Type B pancreatic cell (in vitro differentiated cells): ENCODE data around the gene CORO1A. TPM values are rescaled to one million over a fixed set of nuclear protein-coding genes. Genes with fewer than 3 reads are reported as not detected.
"Not testable (repeated sequence)": the region's sequence is repeated elsewhere in the genome, so short reads cannot be mapped to it uniquely, and the experiment has no call there.

ENCODE experiments used
- DNase-seq: peaks from one replicate; pipeline ENCODE4 v3.0.0; 2021; ENCODE audit warnings: mixed read lengths; ENCODE audit not compliant: unreplicated experiment; ENCODE audit errors: extremely low spot score
- H3K27ac Mint-ChIP-seq: 2 replicates; pipeline ENCODE4 v1.8.0; 2021; ENCODE audit warnings: mild to moderate bottlenecking, mixed read lengths
- H3K27me3 Mint-ChIP-seq: 2 replicates; pipeline ENCODE4 v1.8.0; 2021; ENCODE audit warnings: mixed read lengths
- H3K36me3 Mint-ChIP-seq: 2 replicates; pipeline ENCODE4 v1.8.0; 2021; ENCODE audit warnings: mixed read lengths
- H3K4me1 Mint-ChIP-seq: one replicate; pipeline ENCODE4 v1.8.0; 2021; ENCODE audit warnings: mixed read lengths; ENCODE audit not compliant: unreplicated experiment
- H3K4me3 Mint-ChIP-seq: 2 replicates; pipeline ENCODE4 v1.8.0; 2021; ENCODE audit warnings: mild to moderate bottlenecking, mixed read lengths
- H3K9me3 Mint-ChIP-seq: 2 replicates; pipeline ENCODE4 v1.8.0; 2021; ENCODE audit warnings: mixed read lengths
- CTCF ChIP-seq: fragments of 200-600 bp; sonication (generic); conservative IDR thresholded peaks from 2 replicates; pipeline ENCODE4 v1.5.0; 2021; ENCODE audit warnings: antibody characterized with exemption, mild to moderate bottlenecking
- total RNA-seq: library from RNA; stranded (reverse); gene quantifications from 2 replicates; pipeline ENCODE4 v1.2.1, GENCODE V29; 2021; ENCODE audit warnings: low replicate concordance

The CORO1A gene
- total RNA-seq, 1 donor from 2014 or later = 10.8 TPM

GRCh38 chr16:30185683-30186421, 2.5 kb downstream of the CORO1A start:
- Mint-ChIP-seq H3K4me1 (peaks cover 5% of the 10 kb centered on the region), H3K9me3 (no peaks in the 10 kb centered on the region), H3K4me3 (no peak overlapping the region), H3K27me3 (no peaks in the 10 kb centered on the region), H3K36me3 (no peaks in the 10 kb centered on the region), H3K27ac (no peak overlapping the region)
- no peak for DNase-seq
- no peak for TF ChIP-seq CTCF

GRCh38 chr16:30186444-30186781, 3.0 kb downstream of the CORO1A start:
- Mint-ChIP-seq H3K4me3 (no peak overlapping the region), H3K4me1 (peaks cover 5% of the 10 kb centered on the region), H3K27me3 (no peaks in the 10 kb centered on the region), H3K27ac (no peak overlapping the region), H3K9me3 (no peaks in the 10 kb centered on the region), H3K36me3 (no peaks in the 10 kb centered on the region)
- DNase-seq = no peak
- no peak for TF ChIP-seq CTCF

- Mint-ChIP-seq H3K4me3 (no peak overlapping the region), H3K36me3 (no peaks in the 10 kb centered on the region), H3K27me3 (no peaks in the 10 kb centered on the region), H3K9me3 (no peaks in the 10 kb centered on the region), H3K27ac (no peak overlapping the region), H3K4me1 (peaks cover 5% of the 10 kb centered on the region)
- TF ChIP-seq CTCF = peak; percentile 65
- DNase-seq = peak; percentile 78
These were observed 3.6 kb downstream of the CORO1A start for GRCh38 chr16:30186782-30187555.

- no peak for TF ChIP-seq CTCF
- no peaks in the 10 kb centered on the region for H3K27me3 Mint-ChIP-seq
- DNase-seq = no peak
- H3K36me3 Mint-ChIP-seq = no peaks in the 10 kb centered on the region
- no peak overlapping the region for H3K4me3 Mint-ChIP-seq
- peaks cover 5% of the 10 kb centered on the region for H3K4me1 Mint-ChIP-seq
- H3K27ac Mint-ChIP-seq = no peak overlapping the region
- H3K9me3 Mint-ChIP-seq = no peaks in the 10 kb centered on the region
These were observed 4.1 kb downstream of the CORO1A start for GRCh38 chr16:30187556-30187865.

GRCh38 chr16:30187971-30188561, 4.7 kb downstream of the CORO1A start:
- no peak for DNase-seq
- Mint-ChIP-seq H3K4me1 (peaks cover 5% of the 10 kb centered on the region), H3K9me3 (no peaks in the 10 kb centered on the region), H3K27me3 (no peaks in the 10 kb centered on the region), H3K27ac (no peak overlapping the region), H3K4me3 (no peak overlapping the region), H3K36me3 (no peaks in the 10 kb centered on the region)
- TF ChIP-seq CTCF = no peak

GRCh38 chr16:30191158-30191557, 7.8 kb downstream of the CORO1A start:
- not testable (repeated sequence) for H3K4me1 Mint-ChIP-seq, H3K9me3 Mint-ChIP-seq, H3K27ac Mint-ChIP-seq, H3K27me3 Mint-ChIP-seq, H3K4me3 Mint-ChIP-seq, DNase-seq, H3K36me3 Mint-ChIP-seq

GRCh38 chr16:30193098-30193497, 9.7 kb downstream of the CORO1A start:
- not testable (repeated sequence) for H3K9me3 Mint-ChIP-seq, H3K27me3 Mint-ChIP-seq, H3K4me3 Mint-ChIP-seq, H3K36me3 Mint-ChIP-seq, DNase-seq, H3K4me1 Mint-ChIP-seq, H3K27ac Mint-ChIP-seq

GRCh38 chr16:30193615-30194014, 10.2 kb downstream of the CORO1A start, which contains the start of the genes BOLA2B and SLX1A:
Gene BOLA2B, minus strand, starts transcription at chr16:30193666. Its CDS starts 71 bp downstream, at chr16:30193595.
Gene SLX1A, plus strand, starts transcription at chr16:30193875. Its CDS starts 210 bp downstream, at chr16:30194085.
- H3K4me3 Mint-ChIP-seq, H3K9me3 Mint-ChIP-seq, H3K27me3 Mint-ChIP-seq, H3K4me1 Mint-ChIP-seq, H3K27ac Mint-ChIP-seq, DNase-seq, H3K36me3 Mint-ChIP-seq: not testable (repeated sequence)
